NCI-H1417 (cell line): ENCODE data around the gene MIPOL1.
A peak's percentile ranks its signal among the peaks of the same experiment; 100 is the strongest.
"Not testable (repeated sequence)": the region's sequence is repeated elsewhere in the genome, so short reads cannot be mapped to it uniquely, and the experiment has no call there.

Source experiments
- DNase-seq, 3 experiments: peaks; one replicate each; lab custom pipeline; 2025; lab: John Stamatoyannopoulos, UW

The MIPOL1 gene

DNA sequence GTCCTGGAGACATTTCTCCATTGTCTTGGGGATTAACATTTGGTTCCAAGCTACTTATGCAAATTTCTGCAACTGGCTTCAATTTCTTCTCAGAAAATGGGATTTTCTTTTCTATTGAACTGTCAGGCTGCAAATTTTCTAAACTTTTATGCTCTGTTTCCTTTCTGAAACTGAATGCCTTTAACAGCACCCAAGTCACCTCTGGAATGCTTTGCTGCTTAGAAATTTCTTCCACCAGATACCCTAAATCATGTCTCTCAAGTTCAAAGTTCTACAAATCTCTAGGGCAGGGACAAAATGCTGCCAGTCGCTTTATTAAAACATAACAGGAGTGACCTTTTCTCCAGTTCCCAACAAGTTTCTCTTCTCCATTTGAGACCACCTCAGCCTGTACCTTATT lies 264.7 kb downstream of the MIPOL1 start:
- DNase-seq: not testable (repeated sequence)

- no peak for DNase-seq
These were observed 266.6 kb downstream of the MIPOL1 start for GRCh38 chr14:37464192-37464858.

- DNase-seq: no peak
These were observed 268.4 kb downstream of the MIPOL1 start for GRCh38 chr14:37466003-37466622.

- DNase-seq: peak in 1 of 3 experiments; percentile 27
These were observed 268.9 kb downstream of the MIPOL1 start for GRCh38 chr14:37466623-37467088.

GRCh38 chr14:37469650-37470049 lies 271.9 kb downstream of the MIPOL1 start:
- no peak for DNase-seq

- DNase-seq: no peak
These were observed 272.5 kb downstream of the MIPOL1 start for GRCh38 chr14:37470251-37470650.

GRCh38 chr14:37472906-37473305 lies 275.2 kb downstream of the MIPOL1 start:
- DNase-seq: no peak

GRCh38 chr14:37474191-37474590 lies 276.5 kb downstream of the MIPOL1 start:
- DNase-seq: no peak

DNA sequence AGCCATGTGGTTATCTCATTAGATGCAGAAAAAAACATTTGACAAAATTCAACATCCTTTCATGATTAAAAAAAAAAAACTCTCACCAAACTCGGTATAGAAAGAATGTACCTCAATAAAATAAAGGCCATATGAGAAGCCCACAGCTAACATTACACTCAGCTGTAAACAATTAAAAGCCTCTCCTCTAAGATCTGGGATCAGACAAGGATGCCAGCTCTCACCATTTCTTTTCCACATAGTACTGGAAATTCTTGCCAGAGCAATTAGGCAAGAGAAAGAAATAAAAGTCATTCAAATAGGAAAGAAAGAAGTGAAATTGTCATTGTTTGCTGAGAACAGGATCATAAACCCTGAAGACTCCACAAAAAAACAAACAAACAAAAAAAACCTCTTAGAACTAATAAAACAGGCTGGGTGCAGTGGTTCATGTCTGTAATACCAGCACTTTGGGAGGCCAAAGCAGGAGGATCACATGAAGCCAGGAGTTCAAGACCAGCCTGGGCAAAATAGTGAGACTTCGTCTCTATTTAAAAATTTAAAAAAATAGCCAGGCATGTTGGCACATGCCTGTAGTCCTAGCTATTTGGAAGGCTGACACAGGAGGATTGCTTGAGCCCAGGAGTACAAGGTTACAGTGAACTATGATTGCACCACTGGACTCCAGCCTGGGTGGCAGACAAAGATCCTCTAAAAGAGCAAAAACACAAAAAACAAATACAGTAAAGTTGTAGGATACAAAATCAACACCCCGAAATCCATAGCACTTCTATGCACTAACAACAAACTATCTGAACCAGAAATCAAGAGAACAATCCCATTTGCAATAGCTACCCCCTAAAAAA lies 282.9 kb downstream of the MIPOL1 start:
- no peak for DNase-seq

- no peak for DNase-seq
These were observed 284.7 kb downstream of the MIPOL1 start for GRCh38 chr14:37482428-37482827.

GRCh38 chr14:37483672-37484071 lies 285.9 kb downstream of the MIPOL1 start:
- no peak for DNase-seq

DNA sequence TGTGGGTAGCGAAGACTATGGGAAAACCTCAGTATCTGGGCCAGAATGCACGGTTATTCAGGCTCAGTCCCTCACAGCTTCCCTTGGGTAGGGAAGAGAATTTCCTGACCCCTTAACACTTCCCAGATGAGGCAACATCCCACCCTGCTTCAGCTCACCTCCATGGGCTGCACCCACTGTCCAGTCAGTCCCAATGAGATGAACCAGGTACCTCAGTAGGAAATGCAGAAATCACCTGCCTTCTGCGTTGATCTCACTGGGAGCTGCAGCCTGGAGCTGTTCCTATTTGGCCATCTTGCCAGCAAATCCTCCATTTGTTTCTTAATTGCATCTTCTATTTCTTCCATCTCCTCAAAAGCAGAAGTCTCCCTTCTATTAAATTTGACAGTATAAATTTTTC lies 292.9 kb downstream of the MIPOL1 start:
- DNase-seq: no peak

- DNase-seq: no peak
These were observed 293.3 kb downstream of the MIPOL1 start for GRCh38 chr14:37491076-37491475.

GRCh38 chr14:37493606-37494005 lies 295.9 kb downstream of the MIPOL1 start:
- DNase-seq: no peak

DNA sequence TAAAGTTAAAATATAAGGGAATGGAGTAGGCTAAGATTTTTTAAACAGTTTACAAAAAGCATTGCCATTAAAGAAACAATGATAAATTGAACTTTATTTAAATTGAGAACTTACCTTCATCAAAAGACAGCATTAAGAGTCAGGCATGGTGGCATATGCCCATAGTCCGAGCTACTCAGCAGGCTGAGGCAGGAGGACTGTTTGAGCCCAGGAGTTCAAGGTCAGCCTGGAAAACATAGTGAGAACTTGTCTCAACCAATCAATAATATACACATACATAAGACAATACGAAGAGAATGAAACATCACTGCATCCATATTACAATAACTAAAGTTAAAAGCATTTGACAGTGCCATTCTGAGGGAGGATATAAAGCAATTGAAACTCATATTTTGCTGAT lies 299.7 kb downstream of the MIPOL1 start:
- DNase-seq: no peak

DNA sequence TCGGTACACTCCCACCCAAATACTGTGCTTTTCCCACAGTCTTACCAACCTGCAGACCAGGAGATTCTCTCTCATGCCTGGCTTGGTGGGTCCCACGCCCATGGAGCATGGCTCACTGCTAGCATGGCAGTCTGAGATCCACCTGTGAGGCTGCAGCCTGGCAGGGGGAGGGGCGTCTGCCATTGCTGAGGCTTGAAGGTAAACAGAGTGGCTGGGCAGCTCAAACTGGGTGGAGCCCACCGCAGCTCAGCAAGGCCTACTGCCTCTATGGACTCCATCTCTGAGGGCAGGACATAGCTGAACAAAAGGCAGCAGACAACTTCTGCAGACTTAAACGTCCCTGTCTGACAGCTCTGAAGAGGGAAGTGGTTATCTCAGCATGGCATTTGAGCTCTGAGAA lies 304.1 kb downstream of the MIPOL1 start:
- no peak for DNase-seq

DNA sequence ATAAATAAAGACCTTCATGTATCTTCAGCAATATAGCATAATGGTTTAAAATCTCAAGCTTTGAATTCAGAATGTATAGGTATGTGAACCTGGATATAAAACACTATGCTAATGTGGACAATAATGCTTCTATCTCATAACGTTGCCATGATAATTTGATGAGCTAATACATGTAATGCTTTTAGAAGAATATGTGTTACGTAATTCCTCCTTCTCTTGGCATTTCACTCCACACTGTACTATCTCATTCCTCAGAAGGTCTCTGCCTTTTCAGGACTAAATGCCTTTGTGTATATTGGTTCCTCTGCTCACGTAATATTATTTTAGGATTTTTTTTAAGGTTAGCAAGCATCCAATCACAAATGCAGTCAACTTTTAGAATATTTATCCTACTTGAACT lies 310.8 kb downstream of the MIPOL1 start:
- no peak for DNase-seq

DNA sequence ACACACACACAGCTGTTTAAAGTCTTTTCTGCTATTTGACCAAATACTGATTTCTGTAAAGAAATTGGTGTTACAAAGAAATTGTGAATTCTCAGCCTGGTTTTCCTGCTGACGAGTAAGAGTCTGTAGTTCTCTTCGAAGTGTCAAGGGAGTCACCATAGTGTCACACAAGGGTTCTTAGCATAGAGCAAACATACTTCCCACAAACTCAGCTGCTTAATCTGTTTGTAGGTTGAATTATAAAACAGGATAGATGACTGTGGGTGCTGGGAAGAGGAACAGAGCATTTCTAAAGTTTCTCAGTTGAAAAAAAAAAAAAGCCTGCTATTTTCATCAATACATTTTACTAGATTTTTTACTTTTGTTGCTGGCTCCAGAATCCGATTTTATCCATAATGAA lies 314.4 kb downstream of the MIPOL1 start:
- DNase-seq: no peak

DNA sequence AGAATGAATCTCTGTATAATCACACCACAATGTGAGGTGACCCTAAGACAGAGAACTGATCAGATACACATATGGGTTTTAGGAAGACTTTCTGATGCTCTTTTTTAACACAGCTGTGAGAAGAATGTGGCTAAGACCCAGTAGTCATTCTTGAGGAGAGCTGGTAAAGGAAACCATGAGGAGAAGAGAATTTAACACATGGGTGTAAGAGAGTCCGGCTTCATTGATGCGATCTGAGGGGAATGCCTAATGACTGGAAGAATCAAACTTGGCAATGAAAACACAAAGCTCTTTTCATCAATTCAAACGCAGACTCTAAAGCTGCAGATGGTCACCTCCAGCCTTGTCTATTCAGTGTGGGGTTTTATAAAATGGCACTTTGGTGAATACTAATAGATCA lies 318.0 kb downstream of the MIPOL1 start:
- no peak for DNase-seq

GRCh38 chr14:37526994-37527393 lies 329.3 kb downstream of the MIPOL1 start:
- no peak for DNase-seq

DNA sequence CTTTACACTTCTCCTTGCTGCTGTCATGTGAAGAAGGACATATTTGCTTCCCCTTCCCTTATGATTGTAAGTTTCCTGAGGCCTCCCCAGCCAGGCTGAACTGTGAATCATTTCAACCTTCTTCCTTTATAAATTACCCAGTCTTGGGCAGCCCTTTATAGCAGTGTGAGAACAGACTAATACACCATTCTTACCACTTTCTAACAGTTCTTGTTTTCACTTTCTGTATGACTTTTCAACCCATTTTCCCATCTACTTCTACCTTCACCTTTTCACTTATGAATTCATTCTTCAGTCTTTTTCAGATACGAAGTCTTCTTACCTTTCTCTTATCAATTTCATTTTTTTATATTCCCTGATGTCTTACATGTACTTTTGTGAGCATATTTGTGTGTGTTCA lies 342.3 kb downstream of the MIPOL1 start:
- DNase-seq: no peak

DNA sequence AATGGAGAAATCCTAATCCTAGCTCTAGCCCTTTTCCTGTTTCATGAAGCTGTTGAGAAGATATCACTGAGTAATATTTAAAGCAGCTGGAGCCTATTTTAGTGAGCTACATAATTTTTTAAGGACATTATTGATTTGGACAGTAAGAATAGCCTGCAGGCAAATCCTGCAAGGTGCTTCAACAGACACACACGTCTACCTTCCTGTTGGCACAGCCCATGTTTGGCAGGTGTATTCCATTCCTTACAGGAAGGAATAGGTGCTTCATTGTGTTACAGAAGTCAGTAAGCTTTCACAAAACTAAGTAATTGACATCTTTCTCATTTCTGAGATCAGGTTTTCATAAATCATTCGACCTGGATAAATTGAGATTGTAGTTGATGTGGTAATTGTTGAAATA lies 346.7 kb downstream of the MIPOL1 start:
- DNase-seq: peak; percentile 20 to 91 (median 63)

DNA sequence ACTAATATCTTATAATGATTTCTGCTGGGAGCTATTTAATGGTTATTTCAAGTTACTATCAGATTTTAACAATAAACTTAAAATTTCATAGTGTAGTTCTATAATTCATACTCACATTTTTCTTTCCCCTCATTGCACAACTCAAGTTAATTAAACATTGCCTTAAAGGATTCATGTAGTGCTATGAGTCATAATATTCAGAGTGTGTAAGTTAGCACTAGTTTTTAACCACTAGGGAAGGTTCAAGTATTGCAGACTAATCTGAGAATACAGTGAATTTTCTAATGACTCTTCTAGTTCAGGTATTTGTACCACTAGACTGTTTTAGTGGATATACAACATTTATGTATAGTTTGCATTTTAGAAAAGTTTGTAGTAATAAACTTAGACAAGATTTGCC lies 347.4 kb downstream of the MIPOL1 start:
- peak in 1 of 3 experiments; percentile 43 for DNase-seq
